HepG2 (cell line): ENCODE measurements around the gene RASA3. TPM values are rescaled to one million over a fixed set of nuclear protein-coding genes. Genes with fewer than 3 reads are reported as not detected.

Experiments used
- ATAC-seq: fragments of 200-7000 bp; cut with Tn5 transposase; 3 replicates; pipeline ENCODE4 v1.9.1; 2020; ENCODE audit warnings: mild to moderate bottlenecking, moderate library complexity
- BruUV-seq: library from RNA; stranded (reverse); fragments of 400-500 nt; replicated peaks from 2 replicates; lab custom pipeline; 2021; lab: Mats Ljungman, UMichigan
- CTCF ChIA-PET: fragments of 300-600 bp; formaldehyde crosslinking; extraction: SDS; loops from one replicate; lab custom pipeline; 2021; ENCODE audit warnings: low total read pairs, inconsistent platforms, low intra/inter-chr PET ratio; lab: Yijun Ruan, JAX
- POLR2A ChIA-PET: fragments of 350-600 bp; sonication (Branson Sonifier 250); formaldehyde crosslinking; loops from one replicate; lab custom pipeline; 2020; ENCODE audit warnings: antibody characterized with exemption, inconsistent platforms; lab: Yijun Ruan, JAX
- DNase-seq: peaks from one replicate; pipeline ENCODE4 v3.0.0-alpha.2; 2015; ENCODE audit warnings: low spot score
- FAIRE-seq: peaks from 3 replicates; lab custom pipeline; 2011; peaks lifted over from hg19 to GRCh38; lab: Jason Lieb, UNC
- H2AFZ ChIP-seq: one replicate; pipeline ENCODE4 v1.6.1; 2011; ENCODE audit warnings: low read length, inconsistent platforms
- H3K27ac ChIP-seq: fragments of 300-600 bp; 3 replicates; pipeline ENCODE4 v1.8.0; 2011; ENCODE audit warnings: mixed run types, mild to moderate bottlenecking, mixed read lengths, low read length, inconsistent platforms; ENCODE audit not compliant: insufficient read depth; ENCODE audit errors: extremely low read length
- H3K27me3 ChIP-seq, 2 experiments: fragments of 200-600 bp in 1 of 2; 2 replicates in 1 of 2; 3 replicates in 1 of 2; pipeline versions ENCODE4 v1.6.0 to v1.8.0; 2011; ENCODE audit warnings: low read length in 2 of 2, mild to moderate bottlenecking in 2 of 2, moderate library complexity in 2 of 2, inconsistent platforms in 1 of 2; ENCODE audit not compliant: insufficient read depth in 2 of 2, control insufficient read depth in 1 of 2
- H3K36me3 ChIP-seq, 2 experiments: fragments of 200-600 bp in 1 of 2; replicated peaks in 1 of 2; 2 replicates in 1 of 2; 3 replicates in 1 of 2; pipeline versions ENCODE4 v1.5.1 to v1.8.0; 2011; ENCODE audit warnings: low read length in 2 of 2, inconsistent platforms in 1 of 2; ENCODE audit not compliant: insufficient read depth in 2 of 2, control insufficient read depth in 1 of 2
- H3K4me1 ChIP-seq: 2 replicates; pipeline ENCODE4 v1.5.1; 2012; ENCODE audit warnings: low read length, inconsistent platforms; ENCODE audit not compliant: insufficient read depth
- H3K4me2 ChIP-seq: 2 replicates; pipeline ENCODE4 v1.6.0; 2011; ENCODE audit warnings: low read depth, low read length, inconsistent platforms
- H3K4me3 ChIP-seq, 3 experiments: fragments of 200-600 bp in 1 of 3; sonication (generic), shearing (Covaris generic) in 1 of 3; replicated peaks in 1 of 3; 2 replicates each; pipeline ENCODE4 v1.5.1; 2011 to 2016; ENCODE audit warnings: low read length in 3 of 3, inconsistent platforms in 2 of 3, low read depth in 2 of 3, mild to moderate bottlenecking in 2 of 3, control low read depth in 1 of 3, mixed read lengths in 1 of 3; ENCODE audit not compliant: insufficient read depth in 1 of 3
- H3K79me2 ChIP-seq: one replicate; pipeline ENCODE4 v1.6.1; 2011; ENCODE audit warnings: low read length, inconsistent platforms; ENCODE audit not compliant: insufficient read depth
- H3K9ac ChIP-seq: 2 replicates; pipeline ENCODE4 v1.6.0; 2011; ENCODE audit warnings: mild to moderate bottlenecking, low read depth, low read length, inconsistent platforms; ENCODE audit not compliant: insufficient read depth
- H3K9me3 ChIP-seq: 2 replicates; pipeline ENCODE4 v1.5.1; 2012; ENCODE audit warnings: mild to moderate bottlenecking, low read length
- H4K20me1 ChIP-seq: 2 replicates; pipeline ENCODE4 v1.6.0; 2011; ENCODE audit warnings: inconsistent platforms, mild to moderate bottlenecking, low read length, moderate library complexity; ENCODE audit not compliant: insufficient read depth
- FOXC1 ChIP-seq: sonication (generic); formaldehyde crosslinking; IDR thresholded peaks from 2 replicates; pipeline ENCODE4 v1.8.0; 2022; ENCODE audit warnings: mild to moderate bottlenecking, missing genetic modification reagents, borderline replicate concordance
- MXI1 ChIP-seq: IDR thresholded peaks from 3 replicates; pipeline ENCODE4 v1.6.1; 2012; ENCODE audit warnings: low read depth, low read length, inconsistent platforms, borderline replicate concordance
- SCMH1 ChIP-seq: sonication (generic); formaldehyde crosslinking; IDR thresholded peaks from 2 replicates; pipeline ENCODE4 v1.9.0; 2021; ENCODE audit warnings: missing genetic modification reagents, mild to moderate bottlenecking, borderline replicate concordance
- ZNF570 ChIP-seq: sonication (generic); formaldehyde crosslinking; IDR thresholded peaks from 2 replicates; pipeline ENCODE4 v1.4.0; 2020; ENCODE audit warnings: mild to moderate bottlenecking, missing genetic modification reagents, borderline replicate concordance
- WGBS: methylation state at CpG from one replicate; pipeline ENCODE4 v1.1.6; 2017; ENCODE audit warnings: low lambda C conversion rate; 5-methylcytosine and 5-hydroxymethylcytosine counted together
- in situ Hi-C: cut with HindIII; loops from 2 replicates; pipeline ENCODE4 v1.10.0; 2017; ENCODE audit warnings: low pct_unique_long_range_greater_than_20kb; ENCODE audit not compliant: extremely low pct_ligation_motif_present
- intact Hi-C: fragments of 100-400 bp; cut with micrococcal nuclease; formaldehyde crosslinking; loops from one replicate; pipeline ENCODE4 v1.10.0; 2022; ENCODE audit not compliant: unreplicated experiment
- polyA plus RNA-seq, 8 experiments: library from polyadenylated mRNA; depleted of rRNA in 3 of 8; stranded (reverse) in 7 of 8; unstranded in 1 of 8; fragments of >200 nt; fragmentation: Illumina TruSeq in 4 of 8; extraction: Trizol in 4 of 8; gene quantifications; 2 replicates each; pipeline versions ENCODE4 v1.2.1 to v1.2.3, GENCODE V29; 2011 to 2016; ENCODE audit warnings: low read depth in 4 of 8, missing spikeins in 1 of 8, mixed read lengths in 1 of 8; ENCODE audit not compliant: insufficient read depth in 1 of 8
- total RNA-seq, 5 experiments: library from RNA; depleted of rRNA; stranded (reverse); fragments of >200 nt; fragmentation: Illumina TruSeq; extraction: Trizol; gene quantifications; 2 replicates each; pipeline ENCODE4 v1.2.3, GENCODE V29; 2016; ENCODE audit warnings: low read depth in 1 of 5
- TF ChIP-seq, protein P1 (sequence below): sonication (generic); formaldehyde crosslinking; IDR thresholded peaks from 2 replicates; pipeline ENCODE4 v1.4.0; 2020; ENCODE audit warnings: missing genetic modification reagents

Gene RASA3
- total and polyA plus RNA-seq, 2 of the 13 experiments (the other 11 are each of a cell fraction or from before 2014, with no cell fraction given): 0.05 TPM; not detected in 1

DNA sequence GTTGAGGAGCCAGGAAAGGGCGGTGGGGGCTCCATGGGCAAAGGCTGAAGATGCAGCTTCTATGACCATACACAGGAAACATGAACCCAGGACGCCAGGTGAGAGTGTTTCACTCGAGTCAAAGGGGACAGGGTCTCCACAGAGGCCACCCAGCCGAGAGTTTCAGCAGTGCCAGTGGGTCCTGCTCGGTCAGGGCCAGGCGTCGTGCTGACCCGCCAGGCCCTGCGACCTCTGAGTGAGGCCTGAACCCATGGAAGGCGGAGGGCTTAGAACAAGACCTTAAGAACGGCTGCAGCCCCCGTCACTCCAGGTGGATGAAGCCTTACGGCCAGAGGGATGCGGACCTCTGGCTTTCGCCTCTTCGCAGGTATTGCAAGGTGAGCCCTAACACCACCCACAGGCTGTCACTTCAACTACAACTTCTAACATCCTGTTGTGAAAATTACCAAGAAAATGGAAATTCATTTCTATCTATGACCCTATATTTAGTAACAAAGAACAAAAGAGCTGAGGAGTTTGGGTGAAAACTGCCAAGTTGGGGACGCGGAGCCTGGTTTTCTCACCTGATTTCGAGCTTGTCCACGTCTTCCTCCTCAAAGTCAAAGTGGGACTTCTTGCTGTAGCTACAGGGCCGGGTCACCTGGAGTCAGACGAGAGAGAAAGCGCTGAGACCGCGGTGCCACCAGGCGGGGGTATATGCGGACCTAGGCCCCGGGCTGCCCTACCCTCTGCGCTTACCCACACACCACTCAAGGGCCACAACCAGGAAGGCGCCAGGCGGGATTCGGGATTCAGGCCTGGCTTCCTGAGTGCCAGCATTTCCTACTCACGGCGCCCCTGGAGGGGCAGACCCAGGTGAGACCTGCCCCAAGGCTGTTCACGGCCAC, 108.5 kb downstream of the RASA3 start:
- CTCF ChIA-PET: no interaction called here
- WGBS: 76% methylated on average over 13 of the region's 35 CpGs
- no TSS peak for BruUV-seq
- H3K79me2 ChIP-seq: no peaks in the 10 kb centered on the region
- POLR2A ChIA-PET: no interaction called here
- in situ Hi-C loops: no loop called here
- ATAC-seq: no peak
- no peaks in the 10 kb centered on the region for H4K20me1 ChIP-seq
- H3K9ac ChIP-seq: no peak overlapping the region
- H3K27ac ChIP-seq: no peak overlapping the region
- FAIRE-seq: no peak
- no peaks in the 10 kb centered on the region for H3K9me3 ChIP-seq
- H3K27me3 ChIP-seq: peaks cover 7 to 73% of the 10 kb centered on the region in 2 experiments
- intact Hi-C loops: no loop called here
- no peak for TF ChIP-seq SCMH1 (CRISPR knock-in tag)
- TF ChIP-seq ZNF570 (CRISPR knock-in tag): no peak
- TF ChIP-seq, protein P1, sequence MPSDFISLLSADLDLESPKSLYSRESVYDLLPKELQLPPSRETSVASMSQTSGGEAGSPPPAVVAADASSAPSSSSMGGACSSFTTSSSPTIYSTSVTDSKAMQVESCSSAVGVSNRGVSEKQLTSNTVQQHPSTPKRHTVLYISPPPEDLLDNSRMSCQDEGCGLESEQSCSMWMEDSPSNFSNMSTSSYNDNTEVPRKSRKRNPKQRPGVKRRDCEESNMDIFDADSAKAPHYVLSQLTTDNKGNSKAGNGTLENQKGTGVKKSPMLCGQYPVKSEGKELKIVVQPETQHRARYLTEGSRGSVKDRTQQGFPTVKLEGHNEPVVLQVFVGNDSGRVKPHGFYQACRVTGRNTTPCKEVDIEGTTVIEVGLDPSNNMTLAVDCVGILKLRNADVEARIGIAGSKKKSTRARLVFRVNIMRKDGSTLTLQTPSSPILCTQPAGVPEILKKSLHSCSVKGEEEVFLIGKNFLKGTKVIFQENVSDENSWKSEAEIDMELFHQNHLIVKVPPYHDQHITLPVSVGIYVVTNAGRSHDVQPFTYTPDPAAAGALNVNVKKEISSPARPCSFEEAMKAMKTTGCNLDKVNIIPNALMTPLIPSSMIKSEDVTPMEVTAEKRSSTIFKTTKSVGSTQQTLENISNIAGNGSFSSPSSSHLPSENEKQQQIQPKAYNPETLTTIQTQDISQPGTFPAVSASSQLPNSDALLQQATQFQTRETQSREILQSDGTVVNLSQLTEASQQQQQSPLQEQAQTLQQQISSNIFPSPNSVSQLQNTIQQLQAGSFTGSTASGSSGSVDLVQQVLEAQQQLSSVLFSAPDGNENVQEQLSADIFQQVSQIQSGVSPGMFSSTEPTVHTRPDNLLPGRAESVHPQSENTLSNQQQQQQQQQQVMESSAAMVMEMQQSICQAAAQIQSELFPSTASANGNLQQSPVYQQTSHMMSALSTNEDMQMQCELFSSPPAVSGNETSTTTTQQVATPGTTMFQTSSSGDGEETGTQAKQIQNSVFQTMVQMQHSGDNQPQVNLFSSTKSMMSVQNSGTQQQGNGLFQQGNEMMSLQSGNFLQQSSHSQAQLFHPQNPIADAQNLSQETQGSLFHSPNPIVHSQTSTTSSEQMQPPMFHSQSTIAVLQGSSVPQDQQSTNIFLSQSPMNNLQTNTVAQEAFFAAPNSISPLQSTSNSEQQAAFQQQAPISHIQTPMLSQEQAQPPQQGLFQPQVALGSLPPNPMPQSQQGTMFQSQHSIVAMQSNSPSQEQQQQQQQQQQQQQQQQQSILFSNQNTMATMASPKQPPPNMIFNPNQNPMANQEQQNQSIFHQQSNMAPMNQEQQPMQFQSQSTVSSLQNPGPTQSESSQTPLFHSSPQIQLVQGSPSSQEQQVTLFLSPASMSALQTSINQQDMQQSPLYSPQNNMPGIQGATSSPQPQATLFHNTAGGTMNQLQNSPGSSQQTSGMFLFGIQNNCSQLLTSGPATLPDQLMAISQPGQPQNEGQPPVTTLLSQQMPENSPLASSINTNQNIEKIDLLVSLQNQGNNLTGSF (CRISPR knock-in tag): no peak
- TF ChIP-seq FOXC1 (CRISPR knock-in tag): no peak
- TF ChIP-seq MXI1: no peak
- H3K36me3 ChIP-seq: no peaks in the 10 kb centered on the region
- DNase-seq: no peak
- H3K4me3 ChIP-seq: no peak overlapping the region
- H2AFZ ChIP-seq: no peak overlapping the region
- peaks cover 10% of the 10 kb centered on the region; the same call in 1 of the 2 replicates for H3K4me1 ChIP-seq
- H3K4me2 ChIP-seq: no peak overlapping the region
